Skeletal muscle satellite cell (primary cell): ENCODE data around the gene NXPE3.

Experiments
- H3K27me3 ChIP-seq: 2 replicates; pipeline ENCODE4 v1.7.0; 2013; ENCODE audit warnings: low read length; ENCODE audit not compliant: control insufficient read depth, insufficient read depth
- H3K36me3 ChIP-seq: 2 replicates; pipeline ENCODE4 v1.7.0; 2013; ENCODE audit warnings: mild to moderate bottlenecking, control low read depth, low read length; ENCODE audit not compliant: insufficient read depth
- H3K4me1 ChIP-seq: 2 replicates; pipeline ENCODE4 v1.7.0; 2013; ENCODE audit warnings: low read length; ENCODE audit not compliant: control insufficient read depth, insufficient read depth
- H3K4me2 ChIP-seq: 2 replicates; pipeline ENCODE4 v1.7.0; 2013; ENCODE audit warnings: mild to moderate bottlenecking, low read length
- H3K4me3 ChIP-seq: 2 replicates; pipeline ENCODE4 v1.7.0; 2013; ENCODE audit warnings: low read length
- H3K9ac ChIP-seq: 2 replicates; pipeline ENCODE4 v1.7.0; 2013; ENCODE audit warnings: mild to moderate bottlenecking, low read depth, low read length, moderate library complexity
- H3K9me3 ChIP-seq: replicated peaks from 2 replicates; pipeline ENCODE4 v1.7.0; 2013; ENCODE audit warnings: mild to moderate bottlenecking, control low read depth, low read length

Gene NXPE3

DNA sequence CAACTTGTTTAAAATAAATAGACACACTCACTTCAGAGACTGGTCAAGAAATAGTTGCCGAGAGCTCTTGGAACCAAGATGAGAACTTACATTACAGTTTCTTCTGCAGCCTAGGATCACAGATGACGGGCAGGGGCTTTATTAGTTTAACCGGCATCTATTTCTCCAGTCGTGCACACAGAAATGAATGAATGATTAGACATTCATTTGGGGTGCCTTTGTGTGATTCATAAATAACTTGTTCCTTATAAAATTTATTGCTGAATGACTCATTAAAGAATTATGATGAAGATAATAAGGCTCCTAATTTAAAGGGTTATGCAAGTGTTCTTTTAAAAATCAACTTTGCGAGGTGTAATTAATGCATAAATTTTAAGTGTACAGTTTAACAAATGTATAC is 91.1 kb downstream of the NXPE3 start:
- H3K4me1 ChIP-seq, result peaks cover 39% of the 10 kb centered on the region
- no peaks in the 10 kb centered on the region for H3K36me3 ChIP-seq
- no peaks in the 10 kb centered on the region for H3K9me3 ChIP-seq
- H3K27me3 ChIP-seq, result no peaks in the 10 kb centered on the region
- no peak overlapping the region for H3K4me3 ChIP-seq
- H3K9ac ChIP-seq, result no peak overlapping the region
- no peak overlapping the region for H3K4me2 ChIP-seq

DNA sequence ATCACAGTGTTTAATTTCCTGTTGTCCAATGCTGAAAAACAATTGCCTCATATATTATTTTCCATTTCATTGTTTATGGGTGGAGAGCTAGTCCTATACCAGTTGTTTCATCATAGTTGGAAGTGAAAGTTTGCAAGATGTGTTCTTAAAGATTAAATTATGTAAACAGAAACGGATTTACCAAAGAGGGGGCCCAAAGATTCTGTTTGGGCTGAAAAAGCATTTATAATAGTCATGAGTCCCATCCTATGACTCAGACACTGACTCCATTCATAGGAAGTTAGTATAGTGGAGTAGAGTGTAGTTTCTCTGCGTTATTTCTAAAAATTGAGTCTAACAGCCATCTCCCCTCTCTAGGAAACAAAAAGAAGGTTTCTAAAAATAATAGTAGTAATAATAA is 94.6 kb downstream of the NXPE3 start:
- Histone ChIP-seq H3K9ac (no peak overlapping the region), H3K27me3 (no peaks in the 10 kb centered on the region), H3K4me2 (no peak overlapping the region), H3K4me1 (peaks cover 23% of the 10 kb centered on the region), H3K36me3 (no peaks in the 10 kb centered on the region), H3K9me3 (no peaks in the 10 kb centered on the region), H3K4me3 (no peak overlapping the region)

DNA sequence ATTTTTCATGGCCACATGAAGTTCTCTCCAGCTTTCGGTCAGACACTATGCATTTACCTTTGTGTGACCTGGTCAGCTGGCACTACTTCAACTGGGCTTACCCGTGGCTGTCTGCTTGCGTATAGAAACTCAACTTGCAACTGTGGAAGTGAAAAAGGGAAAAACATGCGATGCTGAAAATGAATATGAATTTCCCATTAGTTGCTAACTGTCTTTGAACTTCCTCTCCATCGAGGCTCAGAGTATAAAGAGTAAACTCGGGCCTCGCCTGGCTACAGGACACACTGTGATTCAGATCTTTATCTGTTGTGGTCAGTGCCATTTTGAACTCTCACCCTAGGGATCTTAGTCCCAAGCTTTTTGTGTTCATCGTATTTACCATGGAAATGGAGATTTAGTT is 97.1 kb downstream of the NXPE3 start:
- Histone ChIP-seq H3K4me1 (peaks cover 6% of the 10 kb centered on the region), H3K36me3 (no peaks in the 10 kb centered on the region), H3K9ac (no peak overlapping the region), H3K27me3 (no peaks in the 10 kb centered on the region), H3K9me3 (no peaks in the 10 kb centered on the region), H3K4me3 (no peak overlapping the region), H3K4me2 (no peak overlapping the region)
